HepG2 (cell line): Measurements from ENCODE around the gene DUS1L. TPM values are rescaled to one million over a fixed set of nuclear protein-coding genes. Genes with fewer than 3 reads are reported as not detected.

ENCODE experiments used
- ATAC-seq: fragments of 200-7000 bp; cut with Tn5 transposase; 3 replicates; pipeline ENCODE4 v1.9.1; 2020; ENCODE audit warnings: mild to moderate bottlenecking, moderate library complexity
- BruUV-seq: library from RNA; stranded (reverse); fragments of 400-500 nt; replicated peaks from 2 replicates; lab custom pipeline; 2021; lab: Mats Ljungman, UMichigan
- CTCF ChIA-PET: fragments of 300-600 bp; formaldehyde crosslinking; extraction: SDS; loops from one replicate; lab custom pipeline; 2021; ENCODE audit warnings: low total read pairs, inconsistent platforms, low intra/inter-chr PET ratio; lab: Yijun Ruan, JAX
- POLR2A ChIA-PET: fragments of 350-600 bp; sonication (Branson Sonifier 250); formaldehyde crosslinking; loops from one replicate; lab custom pipeline; 2020; ENCODE audit warnings: antibody characterized with exemption, inconsistent platforms; lab: Yijun Ruan, JAX
- DNase-seq: peaks from one replicate; pipeline ENCODE4 v3.0.0-alpha.2; 2015; ENCODE audit warnings: low spot score
- FAIRE-seq: peaks from 3 replicates; lab custom pipeline; 2011; peaks lifted over from hg19 to GRCh38; lab: Jason Lieb, UNC
- H2AFZ ChIP-seq: one replicate; pipeline ENCODE4 v1.6.1; 2011; ENCODE audit warnings: low read length, inconsistent platforms
- H3K27ac ChIP-seq: fragments of 300-600 bp; 3 replicates; pipeline ENCODE4 v1.8.0; 2011; ENCODE audit warnings: mixed run types, mild to moderate bottlenecking, mixed read lengths, low read length, inconsistent platforms; ENCODE audit not compliant: insufficient read depth; ENCODE audit errors: extremely low read length
- H3K27me3 ChIP-seq, 2 experiments: fragments of 200-600 bp in 1 of 2; 2 replicates in 1 of 2; 3 replicates in 1 of 2; pipeline versions ENCODE4 v1.6.0 to v1.8.0; 2011; ENCODE audit warnings: low read length in 2 of 2, mild to moderate bottlenecking in 2 of 2, moderate library complexity in 2 of 2, inconsistent platforms in 1 of 2; ENCODE audit not compliant: insufficient read depth in 2 of 2, control insufficient read depth in 1 of 2
- H3K36me3 ChIP-seq, 2 experiments: fragments of 200-600 bp in 1 of 2; replicated peaks in 1 of 2; 2 replicates in 1 of 2; 3 replicates in 1 of 2; pipeline versions ENCODE4 v1.5.1 to v1.8.0; 2011; ENCODE audit warnings: low read length in 2 of 2, inconsistent platforms in 1 of 2; ENCODE audit not compliant: insufficient read depth in 2 of 2, control insufficient read depth in 1 of 2
- H3K4me1 ChIP-seq: 2 replicates; pipeline ENCODE4 v1.5.1; 2012; ENCODE audit warnings: low read length, inconsistent platforms; ENCODE audit not compliant: insufficient read depth
- H3K4me2 ChIP-seq: 2 replicates; pipeline ENCODE4 v1.6.0; 2011; ENCODE audit warnings: low read depth, low read length, inconsistent platforms
- H3K4me3 ChIP-seq, 3 experiments: fragments of 200-600 bp in 1 of 3; sonication (generic), shearing (Covaris generic) in 1 of 3; replicated peaks in 1 of 3; 2 replicates each; pipeline ENCODE4 v1.5.1; 2011 to 2016; ENCODE audit warnings: low read length in 3 of 3, inconsistent platforms in 2 of 3, low read depth in 2 of 3, mild to moderate bottlenecking in 2 of 3, control low read depth in 1 of 3, mixed read lengths in 1 of 3; ENCODE audit not compliant: insufficient read depth in 1 of 3
- H3K79me2 ChIP-seq: one replicate; pipeline ENCODE4 v1.6.1; 2011; ENCODE audit warnings: low read length, inconsistent platforms; ENCODE audit not compliant: insufficient read depth
- H3K9ac ChIP-seq: 2 replicates; pipeline ENCODE4 v1.6.0; 2011; ENCODE audit warnings: mild to moderate bottlenecking, low read depth, low read length, inconsistent platforms; ENCODE audit not compliant: insufficient read depth
- H3K9me3 ChIP-seq: 2 replicates; pipeline ENCODE4 v1.5.1; 2012; ENCODE audit warnings: mild to moderate bottlenecking, low read length
- H4K20me1 ChIP-seq: 2 replicates; pipeline ENCODE4 v1.6.0; 2011; ENCODE audit warnings: inconsistent platforms, mild to moderate bottlenecking, low read length, moderate library complexity; ENCODE audit not compliant: insufficient read depth
- DMTF1 ChIP-seq: sonication (generic); formaldehyde crosslinking; IDR thresholded peaks from 2 replicates; pipeline ENCODE4 v1.4.0; 2020; ENCODE audit warnings: mild to moderate bottlenecking, missing genetic modification reagents
- HIVEP1 ChIP-seq: sonication (generic); formaldehyde crosslinking; IDR thresholded peaks from 2 replicates; pipeline ENCODE4 v1.4.0; 2020; ENCODE audit warnings: mild to moderate bottlenecking, missing genetic modification reagents
- HNF1B ChIP-seq: sonication (generic); formaldehyde crosslinking; IDR thresholded peaks from 2 replicates; pipeline ENCODE4 v1.5.1; 2020; ENCODE audit warnings: mild to moderate bottlenecking, moderate library complexity, missing genetic modification reagents
- HNRNPL ChIP-seq: fragments of 200-400 bp; formaldehyde crosslinking; IDR thresholded peaks from 2 replicates; pipeline ENCODE4 v1.6.1; 2017; ENCODE audit warnings: mild to moderate bottlenecking, low read depth, low read length
- PCBP1 ChIP-seq: fragments of 200-400 bp; formaldehyde crosslinking; IDR thresholded peaks from 2 replicates; pipeline ENCODE4 v1.6.1; 2017; ENCODE audit warnings: mild to moderate bottlenecking, low read depth, low read length, borderline replicate concordance
- POLR2G ChIP-seq: fragments of 200-400 bp; formaldehyde crosslinking; IDR thresholded peaks from 2 replicates; pipeline ENCODE4 v1.6.1; 2018; ENCODE audit warnings: mild to moderate bottlenecking, low read depth, low read length, moderate library complexity
- RBM22 ChIP-seq: fragments of 200-400 bp; formaldehyde crosslinking; optimal IDR thresholded peaks from 2 replicates; pipeline ENCODE3; 2017; ENCODE audit warnings: mild to moderate bottlenecking, low read length, moderate library complexity
- WIZ ChIP-seq: sonication (generic); formaldehyde crosslinking; IDR thresholded peaks from 2 replicates; pipeline ENCODE4 v1.5.1; 2020; ENCODE audit warnings: mild to moderate bottlenecking, missing genetic modification reagents
- ZBTB38 ChIP-seq: sonication (generic); formaldehyde crosslinking; IDR thresholded peaks from 2 replicates; pipeline ENCODE4 v1.5.1; 2020; ENCODE audit warnings: mild to moderate bottlenecking, missing genetic modification reagents
- ZC3H13 ChIP-seq: sonication (generic); formaldehyde crosslinking; IDR thresholded peaks from 2 replicates; pipeline ENCODE4 v1.8.1; 2023; ENCODE audit warnings: mild to moderate bottlenecking, missing genetic modification reagents, moderate library complexity
- ZFX ChIP-seq: sonication (generic); formaldehyde crosslinking; IDR thresholded peaks from 2 replicates; pipeline ENCODE4 v1.4.0; 2020; ENCODE audit warnings: mild to moderate bottlenecking, low read depth, missing genetic modification reagents, moderate library complexity
- ZNF160 ChIP-seq: sonication (generic); formaldehyde crosslinking; IDR thresholded peaks from 2 replicates; pipeline ENCODE4 v1.8.0; 2022; ENCODE audit warnings: mild to moderate bottlenecking, inconsistent platforms, missing genetic modification reagents
- ZNF484 ChIP-seq: sonication (generic); formaldehyde crosslinking; IDR thresholded peaks from 2 replicates; pipeline ENCODE4 v1.5.1; 2020; ENCODE audit warnings: mild to moderate bottlenecking, low read depth, missing genetic modification reagents, borderline replicate concordance
- WGBS: methylation state at CpG from one replicate; pipeline ENCODE4 v1.1.6; 2017; ENCODE audit warnings: low lambda C conversion rate; 5-methylcytosine and 5-hydroxymethylcytosine counted together
- in situ Hi-C: cut with HindIII; loops from 2 replicates; pipeline ENCODE4 v1.10.0; 2017; ENCODE audit warnings: low pct_unique_long_range_greater_than_20kb; ENCODE audit not compliant: extremely low pct_ligation_motif_present
- intact Hi-C: fragments of 100-400 bp; cut with micrococcal nuclease; formaldehyde crosslinking; loops from one replicate; pipeline ENCODE4 v1.10.0; 2022; ENCODE audit not compliant: unreplicated experiment
- polyA plus RNA-seq, 8 experiments: library from polyadenylated mRNA; depleted of rRNA in 3 of 8; stranded (reverse) in 7 of 8; unstranded in 1 of 8; fragments of >200 nt; fragmentation: Illumina TruSeq in 4 of 8; extraction: Trizol in 4 of 8; gene quantifications; 2 replicates each; pipeline versions ENCODE4 v1.2.1 to v1.2.3, GENCODE V29; 2011 to 2016; ENCODE audit warnings: low read depth in 4 of 8, missing spikeins in 1 of 8, mixed read lengths in 1 of 8; ENCODE audit not compliant: insufficient read depth in 1 of 8
- total RNA-seq, 5 experiments: library from RNA; depleted of rRNA; stranded (reverse); fragments of >200 nt; fragmentation: Illumina TruSeq; extraction: Trizol; gene quantifications; 2 replicates each; pipeline ENCODE4 v1.2.3, GENCODE V29; 2016; ENCODE audit warnings: low read depth in 1 of 5

The DUS1L gene
- total and polyA plus RNA-seq, 2 of the 13 experiments (the other 11 are each of a cell fraction or from before 2014, with no cell fraction given) = 81.0 to 109 TPM

GRCh38 chr17:82090549-82091263 lies 25.1 kb upstream of the DUS1L start:
- Histone ChIP-seq H3K27ac (no peak overlapping the region), H3K9ac (no peak overlapping the region), H3K79me2 (peaks cover 49% of the 10 kb centered on the region), H3K4me3 (no peak overlapping the region), H3K27me3 (no peaks in the 10 kb centered on the region), H4K20me1 (peaks cover 82% of the 10 kb centered on the region), H3K9me3 (no peaks in the 10 kb centered on the region), H3K4me1 (peaks cover 26% of the 10 kb centered on the region), H2AFZ (no peak overlapping the region), H3K36me3 (peaks cover 81 to 95% of the 10 kb centered on the region in 2 experiments), H3K4me2 (no peak overlapping the region)
- BruUV-seq = no TSS peak
- DNase-seq (no peak), ATAC-seq (no peak), FAIRE-seq (no peak)
- ChIA-PET POLR2A (no interaction called here), CTCF (no interaction called here)
- in situ Hi-C loops = no loop called here
- no peak for TF ChIP-seq HIVEP1 (CRISPR knock-in tag)
- TF ChIP-seq ZBTB38 (CRISPR knock-in tag) = 0 out of 2 replicates have a peak, but pooled peaks have one; percentile 2
- TF ChIP-seq ZC3H13 = peak; percentile 34; the same call in 1 of the 2 replicates
- TF ChIP-seq RBM22 = peak; percentile 93
- 0 out of 2 replicates have a peak, but pooled peaks have one; percentile 5 for TF ChIP-seq PCBP1
- TF ChIP-seq HNF1B (CRISPR knock-in tag) = 0 out of 2 replicates have a peak, but pooled peaks have one; percentile 23
- TF ChIP-seq POLR2G = peak; percentile 34
- no peak for TF ChIP-seq WIZ (CRISPR knock-in tag)
- TF ChIP-seq ZNF484 (CRISPR knock-in tag) = 0 out of 2 replicates have a peak, but pooled peaks have one; percentile 25
- 0 out of 2 replicates have a peak, but pooled peaks have one; percentile 33 for TF ChIP-seq ZFX (CRISPR knock-in tag)
- 0 out of 2 replicates have a peak, but pooled peaks have one; percentile 30 for TF ChIP-seq ZNF160 (CRISPR knock-in tag)
- TF ChIP-seq DMTF1 (CRISPR knock-in tag) = no peak
- peak; percentile 66 for TF ChIP-seq HNRNPL
- intact Hi-C loops = loop anchor here (10.0 kb wide), 1 partner anchor 116 kb away; the partner anchor contains the start of gene ASPSCR1
- 97% methylated on average over 22 of the region's 29 CpGs for WGBS
